Activated B cell treated with CpG ODN at 0.5 μM for 24 hours (primary cell): Measurements from ENCODE around the gene PRPF38B. TPM values are rescaled to one million over a fixed set of nuclear protein-coding genes. Genes with fewer than 3 reads are reported as not detected.
A peak's percentile ranks its signal among the peaks of the same experiment; 100 is the strongest.
"Not testable (repeated sequence)": the region's sequence is repeated elsewhere in the genome, so short reads cannot be mapped to it uniquely, and the experiment has no call there.

Source experiments
- ATAC-seq: fragments of 200-7000 bp; cut with Tn5 transposase; one replicate; pipeline ENCODE4 v1.10.0; 2021; ENCODE audit warnings: low read depth, mild to moderate bottlenecking, moderate library complexity
- CTCF ChIA-PET: fragments of 350-600 bp; sonication (Branson Sonifier 250); formaldehyde crosslinking; loops from one replicate; lab custom pipeline; 2021; ENCODE audit warnings: antibody characterized with exemption; lab: Charles Lee
- POLR2A ChIA-PET: fragments of 350-600 bp; sonication (Branson Sonifier 250); formaldehyde crosslinking; loops from one replicate; lab custom pipeline; 2021; ENCODE audit warnings: antibody characterized with exemption; lab: Charles Lee
- DNase-seq: peaks from one replicate; pipeline ENCODE4 v3.0.0; 2022
- H3K27ac Mint-ChIP-seq: one replicate; pipeline ENCODE4 v1.8.0; 2020; ENCODE audit warnings: mixed read lengths
- H3K27me3 Mint-ChIP-seq: one replicate; pipeline ENCODE4 v1.8.0; 2021; ENCODE audit warnings: mixed read lengths
- H3K36me3 Mint-ChIP-seq: one replicate; pipeline ENCODE4 v1.8.0; 2021; ENCODE audit warnings: low read depth, mixed read lengths
- H3K4me1 Mint-ChIP-seq: one replicate; pipeline ENCODE4 v1.8.0; 2021; ENCODE audit warnings: mixed read lengths
- H3K4me3 Mint-ChIP-seq: one replicate; pipeline ENCODE4 v1.8.0; 2020; ENCODE audit warnings: mild to moderate bottlenecking, mixed read lengths
- H3K9me3 Mint-ChIP-seq: one replicate; pipeline ENCODE4 v1.8.0; 2020; ENCODE audit warnings: mixed read lengths
- intact Hi-C: fragments of 100-400 bp; cut with micrococcal nuclease; formaldehyde crosslinking; loops from one replicate; pipeline ENCODE4 v1.15.1; 2024
- total RNA-seq: library from RNA; stranded (reverse); gene quantifications from 2 replicates; pipeline ENCODE4 v1.2.3, GENCODE V29; 2022
- TF ChIP-seq, protein P1 (sequence below): fragments of 200-600 bp; IDR thresholded peaks from one replicate; pipeline ENCODE4 v1.8.0; 2022; ENCODE audit warnings: antibody characterized with exemption, mild to moderate bottlenecking

Gene PRPF38B
- total RNA-seq, 1 donor from 2014 or later = 88.1 TPM

GRCh38 chr1:108661030-108661609 is 31.0 kb upstream of the PRPF38B start, which contains the start of gene HENMT1:
Gene HENMT1, minus strand, starts transcription at chr1:108661093. Its CDS starts 1,209 bp downstream, at chr1:108659884.
- no peaks in the 10 kb centered on the region for H3K27me3 Mint-ChIP-seq
- H3K36me3 Mint-ChIP-seq = no peaks in the 10 kb centered on the region
- TF ChIP-seq, protein P1, sequence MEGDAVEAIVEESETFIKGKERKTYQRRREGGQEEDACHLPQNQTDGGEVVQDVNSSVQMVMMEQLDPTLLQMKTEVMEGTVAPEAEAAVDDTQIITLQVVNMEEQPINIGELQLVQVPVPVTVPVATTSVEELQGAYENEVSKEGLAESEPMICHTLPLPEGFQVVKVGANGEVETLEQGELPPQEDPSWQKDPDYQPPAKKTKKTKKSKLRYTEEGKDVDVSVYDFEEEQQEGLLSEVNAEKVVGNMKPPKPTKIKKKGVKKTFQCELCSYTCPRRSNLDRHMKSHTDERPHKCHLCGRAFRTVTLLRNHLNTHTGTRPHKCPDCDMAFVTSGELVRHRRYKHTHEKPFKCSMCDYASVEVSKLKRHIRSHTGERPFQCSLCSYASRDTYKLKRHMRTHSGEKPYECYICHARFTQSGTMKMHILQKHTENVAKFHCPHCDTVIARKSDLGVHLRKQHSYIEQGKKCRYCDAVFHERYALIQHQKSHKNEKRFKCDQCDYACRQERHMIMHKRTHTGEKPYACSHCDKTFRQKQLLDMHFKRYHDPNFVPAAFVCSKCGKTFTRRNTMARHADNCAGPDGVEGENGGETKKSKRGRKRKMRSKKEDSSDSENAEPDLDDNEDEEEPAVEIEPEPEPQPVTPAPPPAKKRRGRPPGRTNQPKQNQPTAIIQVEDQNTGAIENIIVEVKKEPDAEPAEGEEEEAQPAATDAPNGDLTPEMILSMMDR = no peak
- ATAC-seq = peak; percentile 82
- H3K4me3 Mint-ChIP-seq = peak within 1 kb of the TSS; percentile 86
- H3K27ac Mint-ChIP-seq = peak within 1 kb of the TSS; percentile 90
- intact Hi-C loops = loop anchor here (1.0 to 5.0 kb wide), 6 partner anchors 14 to 302 kb away; partner anchors contain the start of genes CLCC1, EEIG2, GPSM2 and PRPF38B
- ChIA-PET POLR2A (interaction anchor here (0.5 to 3.6 kb wide), 30 partner anchors 11 to 1604 kb away, joined by 3 to 110 read pairs (median 3); partner anchors contain the start of genes CYB561D1, EEIG2, PRPF38B and SLC25A24), CTCF (interaction anchor here (0.8 to 1.2 kb wide), 3 partner anchors 32 to 102 kb away, joined by 3 to 5 read pairs (median 4); partner anchors contain the start of genes EEIG2 and PRPF38B)
- peak; percentile 75 for DNase-seq
- H3K4me1 Mint-ChIP-seq = peaks cover 12% of the 10 kb centered on the region
- H3K9me3 Mint-ChIP-seq = no peaks in the 10 kb centered on the region

GRCh38 chr1:108663074-108663473 is 29.0 kb upstream of the PRPF38B start:
- peaks cover 12% of the 10 kb centered on the region for H3K4me1 Mint-ChIP-seq
- no peak for ATAC-seq
- H3K27ac Mint-ChIP-seq = no peak overlapping the region
- no peak overlapping the region for H3K4me3 Mint-ChIP-seq
- H3K9me3 Mint-ChIP-seq = no peaks in the 10 kb centered on the region
- H3K27me3 Mint-ChIP-seq = no peaks in the 10 kb centered on the region
- TF ChIP-seq, protein P1 = no peak
- no peak for DNase-seq
- POLR2A ChIA-PET = interaction anchor here (3.3 to 3.6 kb wide), 2 partner anchors 29 to 103 kb away, joined by 27 to 110 read pairs; partner anchors contain the start of genes EEIG2 and PRPF38B
- intact Hi-C loops = loop anchor here (5.0 kb wide), 1 partner anchor 214 kb away; the partner anchor contains the start of gene GPSM2
- CTCF ChIA-PET = no interaction called here
- H3K36me3 Mint-ChIP-seq = no peaks in the 10 kb centered on the region

DNA sequence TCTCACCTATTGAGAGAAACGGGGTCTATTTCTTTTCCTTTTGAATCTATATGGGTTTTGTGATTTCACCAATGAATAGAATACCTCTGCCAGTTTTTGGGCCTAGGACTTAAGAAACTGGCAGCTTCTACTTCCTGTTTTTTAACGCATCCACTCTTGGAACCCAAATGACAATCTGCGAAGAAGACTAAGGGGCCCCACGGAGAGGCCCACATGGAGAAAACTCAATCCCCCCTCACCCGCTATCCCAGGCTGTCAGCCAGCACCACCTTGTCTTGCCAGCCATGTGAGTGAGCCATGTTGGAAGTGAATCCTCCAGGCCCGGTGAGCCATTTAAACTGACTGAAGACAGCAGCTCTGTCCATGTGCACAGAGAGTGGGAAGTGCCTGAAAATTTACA is 27.6 kb upstream of the PRPF38B start:
- ATAC-seq (no peak), DNase-seq (no peak)
- TF ChIP-seq, protein P1 = no peak
- Mint-ChIP-seq H3K27ac (no peak overlapping the region), H3K36me3 (no peaks in the 10 kb centered on the region), H3K4me3 (no peak overlapping the region), H3K9me3 (no peaks in the 10 kb centered on the region), H3K27me3 (peaks cover 4% of the 10 kb centered on the region), H3K4me1 (peaks cover 12% of the 10 kb centered on the region)
- intact Hi-C loops = loop anchor here (5.0 kb wide), 1 partner anchor 213 kb away; the partner anchor contains the start of gene GPSM2
- ChIA-PET POLR2A (no interaction called here), CTCF (no interaction called here)

- CTCF ChIA-PET = no interaction called here
- no peak for DNase-seq
- ATAC-seq = no peak
- Mint-ChIP-seq H3K27me3 (peaks cover 8% of the 10 kb centered on the region), H3K4me3 (no peak overlapping the region), H3K27ac (no peak overlapping the region), H3K9me3 (no peaks in the 10 kb centered on the region), H3K36me3 (no peaks in the 10 kb centered on the region), H3K4me1 (peaks cover 12% of the 10 kb centered on the region)
- TF ChIP-seq, protein P1 = no peak
- intact Hi-C loops = no loop called here
- POLR2A ChIA-PET = interaction anchor here (0.7 to 1.3 kb wide), 2 partner anchors 27 to 57 kb away, joined by 3 read pairs; partner anchors contain the start of gene PRPF38B
Observed at GRCh38 chr1:108665067-108665466, 27.0 kb upstream of the PRPF38B start.

DNA sequence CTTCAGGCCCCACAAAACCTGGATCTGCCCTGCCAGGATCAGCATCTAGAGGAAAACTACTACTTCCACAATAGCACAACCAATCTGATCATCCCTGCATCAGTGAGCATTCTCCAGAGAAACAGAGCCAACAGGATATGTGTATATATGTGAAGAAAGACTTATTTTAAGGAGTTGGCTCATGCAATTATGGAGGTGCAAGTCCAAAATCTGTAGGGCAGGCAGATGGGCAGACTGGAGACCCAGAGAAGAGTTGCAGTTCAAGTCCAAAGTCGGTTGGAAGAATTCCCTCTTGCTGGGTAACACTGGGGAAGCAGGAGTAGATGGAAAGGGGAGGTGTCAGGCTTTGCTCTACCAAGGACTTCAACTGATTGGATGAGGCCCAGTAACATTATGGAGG is 26.3 kb upstream of the PRPF38B start:
- Mint-ChIP-seq H3K27me3 (peaks cover 9% of the 10 kb centered on the region), H3K4me3 (no peak overlapping the region), H3K9me3 (no peaks in the 10 kb centered on the region), H3K36me3 (no peaks in the 10 kb centered on the region), H3K27ac (no peak overlapping the region), H3K4me1 (peaks cover 12% of the 10 kb centered on the region)
- ChIA-PET POLR2A (interaction anchor here (0.7 to 1.3 kb wide), 2 partner anchors 26 to 57 kb away, joined by 3 read pairs; partner anchors contain the start of gene PRPF38B), CTCF (no interaction called here)
- TF ChIP-seq, protein P1 = no peak
- ATAC-seq (no peak), DNase-seq (no peak)
- intact Hi-C loops = no loop called here

DNA sequence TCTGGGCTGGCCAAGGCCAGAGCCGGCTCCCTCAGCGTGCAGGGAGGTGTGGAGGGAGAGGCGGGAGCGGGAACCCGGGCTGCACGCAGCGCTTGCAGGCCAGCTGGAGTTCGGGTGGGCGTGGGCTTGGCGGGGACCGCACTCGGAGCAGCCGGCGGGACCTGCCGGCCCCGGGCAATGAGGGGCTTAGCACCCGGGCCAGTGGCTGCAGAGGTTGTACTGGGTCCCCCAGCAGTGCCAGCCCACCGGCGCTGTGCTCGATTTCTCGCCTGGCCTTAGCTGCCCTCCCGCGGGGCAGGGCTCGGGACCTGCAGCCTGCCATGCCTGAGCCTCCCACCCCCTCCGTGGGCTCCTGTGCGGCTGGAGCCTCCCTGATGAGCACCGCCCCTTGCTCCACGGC is 24.7 kb upstream of the PRPF38B start:
- H3K4me1 Mint-ChIP-seq, H3K9me3 Mint-ChIP-seq, CTCF ChIA-PET, H3K27ac Mint-ChIP-seq, H3K4me3 Mint-ChIP-seq, intact Hi-C loops, DNase-seq, H3K36me3 Mint-ChIP-seq, ATAC-seq: not testable (repeated sequence)
- peaks cover 10% of the 10 kb centered on the region for H3K27me3 Mint-ChIP-seq
- POLR2A ChIA-PET = interaction anchor here (1.2 kb wide), 1 partner anchor 25 kb away, joined by 6 read pairs; the partner anchor contains the start of gene PRPF38B
